ENCODE data around the gene STARD3NL. TPM values are rescaled to one million over a fixed set of nuclear protein-coding genes. Genes with fewer than 3 reads are reported as not detected.

Gene STARD3NL
- total RNA-seq, 4 donors from 2014 or later, result 7.0 to 11.9 (median 8.6) TPM

DNA sequence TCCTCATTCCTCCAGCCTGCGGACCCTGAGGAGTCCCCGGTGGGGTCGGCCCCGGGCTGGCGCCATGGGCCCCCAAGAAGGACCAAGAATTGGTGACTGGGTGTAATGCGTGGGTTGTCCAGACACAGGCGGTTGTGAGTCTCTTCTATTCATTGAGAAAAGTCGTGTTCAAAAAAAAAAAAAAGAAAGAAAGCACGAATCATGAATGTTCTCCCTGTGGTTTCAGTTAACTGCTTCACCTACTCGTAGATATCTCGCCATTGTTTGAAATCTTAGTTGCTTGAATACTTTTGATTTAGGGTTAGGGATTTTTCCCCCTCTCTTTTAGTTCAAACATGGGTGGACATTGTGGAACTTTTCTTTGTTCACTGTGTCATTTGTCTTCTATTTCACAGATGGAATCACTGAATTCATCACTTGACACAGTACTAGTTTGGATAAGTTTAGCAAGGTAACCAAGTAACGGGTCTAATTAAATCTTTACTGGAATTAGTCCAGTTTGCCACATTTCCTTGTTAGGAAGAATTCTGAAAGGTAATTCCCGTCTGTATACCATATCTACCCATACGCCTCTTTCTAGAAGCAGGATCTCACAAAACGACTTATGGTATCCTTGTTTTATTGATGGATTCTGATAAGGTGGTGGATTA lies 775 bp downstream of the STARD3NL start:
- whole genome bisulfite sequencing, 2 donors, result 7 to 9% methylated on average over 10 to 15 of the region's 15 CpGs
- peak overlapping the region; percentile 64 for H3K4me3 ChIP-seq (ENCODE audit: low read depth, poor library complexity, severe bottlenecking)
- intact Hi-C loops (cut with DNase I; ENCODE audit: low total_unique reads), result no loop called here
- TF ChIP-seq, protein P1, sequence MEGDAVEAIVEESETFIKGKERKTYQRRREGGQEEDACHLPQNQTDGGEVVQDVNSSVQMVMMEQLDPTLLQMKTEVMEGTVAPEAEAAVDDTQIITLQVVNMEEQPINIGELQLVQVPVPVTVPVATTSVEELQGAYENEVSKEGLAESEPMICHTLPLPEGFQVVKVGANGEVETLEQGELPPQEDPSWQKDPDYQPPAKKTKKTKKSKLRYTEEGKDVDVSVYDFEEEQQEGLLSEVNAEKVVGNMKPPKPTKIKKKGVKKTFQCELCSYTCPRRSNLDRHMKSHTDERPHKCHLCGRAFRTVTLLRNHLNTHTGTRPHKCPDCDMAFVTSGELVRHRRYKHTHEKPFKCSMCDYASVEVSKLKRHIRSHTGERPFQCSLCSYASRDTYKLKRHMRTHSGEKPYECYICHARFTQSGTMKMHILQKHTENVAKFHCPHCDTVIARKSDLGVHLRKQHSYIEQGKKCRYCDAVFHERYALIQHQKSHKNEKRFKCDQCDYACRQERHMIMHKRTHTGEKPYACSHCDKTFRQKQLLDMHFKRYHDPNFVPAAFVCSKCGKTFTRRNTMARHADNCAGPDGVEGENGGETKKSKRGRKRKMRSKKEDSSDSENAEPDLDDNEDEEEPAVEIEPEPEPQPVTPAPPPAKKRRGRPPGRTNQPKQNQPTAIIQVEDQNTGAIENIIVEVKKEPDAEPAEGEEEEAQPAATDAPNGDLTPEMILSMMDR (IDR thresholded peaks at IDR 0.05), result no peak
- no peak for DNase-seq (ENCODE audit: low spot score in 2 of 2)

DNA sequence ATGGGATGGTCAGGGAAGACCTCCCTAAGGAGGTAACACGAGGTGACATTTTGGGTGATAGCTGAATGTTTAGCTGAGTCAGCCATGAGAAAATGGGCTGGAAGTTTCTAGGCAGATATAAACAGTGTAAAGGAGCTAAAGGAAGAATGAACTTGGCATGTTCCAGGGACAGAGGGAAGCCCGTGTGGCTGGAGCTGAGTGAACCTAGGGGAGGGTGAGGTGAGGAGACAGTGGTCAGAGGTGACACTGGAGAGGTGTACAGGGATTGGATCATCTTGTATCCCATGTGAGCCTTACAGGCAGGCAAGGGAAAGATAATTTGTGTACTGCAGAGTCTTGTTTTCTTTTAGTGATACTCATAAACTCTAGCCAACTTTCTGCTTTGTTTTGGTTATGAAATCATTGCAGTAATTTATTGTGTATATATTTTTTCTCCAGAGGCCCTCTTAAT lies 1.8 kb downstream of the STARD3NL start:
- H3K4me3 ChIP-seq (ENCODE audit: low read depth, poor library complexity, severe bottlenecking), result no peak overlapping the region

DNA sequence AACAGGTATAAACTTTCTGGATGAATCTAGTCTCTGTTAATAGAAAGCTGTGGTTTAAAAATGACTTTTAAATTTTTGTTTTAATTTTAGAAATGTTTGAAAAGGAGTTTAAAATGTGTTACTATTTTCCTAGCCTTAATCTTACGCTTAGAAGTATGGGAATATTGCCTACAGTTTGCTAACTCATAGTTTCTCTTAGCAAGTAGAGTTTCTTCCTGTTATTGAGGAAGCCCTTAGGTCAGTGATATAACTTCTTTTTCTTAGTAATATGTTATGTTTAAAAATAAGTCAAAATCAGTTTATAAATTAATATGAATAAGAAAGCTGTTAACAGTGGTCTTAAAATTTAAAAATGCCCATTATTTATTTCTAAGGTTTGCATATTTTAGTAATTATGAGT lies 3.1 kb downstream of the STARD3NL start:
- DNase-seq (ENCODE audit: low spot score in 2 of 2), result no peak
- 80 to 91% methylated on average over 1 of the region's 1 CpG for WGBS, 2 donors
- H3K4me3 ChIP-seq (ENCODE audit: low read depth, poor library complexity, severe bottlenecking), result no peak overlapping the region
- no peak for TF ChIP-seq POLR2A (IDR thresholded peaks at IDR 0.05)
- TF ChIP-seq, protein P1 (IDR thresholded peaks at IDR 0.05), result no peak
- intact Hi-C loops (cut with DNase I; ENCODE audit: low total_unique reads), result no loop called here

More for the DNA sequence above, 1.8 kb downstream of the STARD3NL start:
- 7 to 15% methylated on average over 2 of the region's 2 CpGs for WGBS, 2 donors
- TF ChIP-seq, protein P1 (IDR thresholded peaks at IDR 0.05), result no peak
- TF ChIP-seq POLR2A (IDR thresholded peaks at IDR 0.05), result no peak
- intact Hi-C loops (cut with DNase I; ENCODE audit: low total_unique reads), result no loop called here
- no peak for DNase-seq (ENCODE audit: low spot score in 2 of 2)

DNA sequence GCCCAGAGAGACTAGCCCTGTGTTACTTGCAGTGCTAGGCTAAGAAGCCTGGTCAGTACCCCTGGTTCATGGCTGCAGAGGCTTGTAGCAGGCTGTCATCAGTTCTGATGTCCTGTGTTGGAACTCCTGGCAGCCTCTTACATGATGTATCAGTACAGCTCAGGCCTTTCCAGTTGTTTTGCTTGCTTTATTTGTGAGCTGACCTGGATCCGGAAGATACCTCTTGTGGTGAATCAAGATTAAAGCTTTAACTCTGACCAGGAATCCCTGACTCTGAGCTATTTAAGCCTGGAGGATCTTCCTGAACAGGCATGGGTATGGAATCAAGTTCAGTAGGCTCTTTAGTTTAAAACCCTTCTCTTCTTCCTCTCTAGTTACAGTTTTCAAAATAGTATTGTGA lies 4.4 kb downstream of the STARD3NL start:
- no peak for TF ChIP-seq POLR2A (IDR thresholded peaks at IDR 0.05)
- TF ChIP-seq, protein P1 (IDR thresholded peaks at IDR 0.05), result no peak
- no peak overlapping the region for H3K4me3 ChIP-seq (ENCODE audit: low read depth, poor library complexity, severe bottlenecking)
- WGBS, 2 donors, result 88 to 96% methylated on average over 1 of the region's 1 CpG
- intact Hi-C loops (cut with DNase I; ENCODE audit: low total_unique reads), result no loop called here
- no peak for DNase-seq (ENCODE audit: low spot score in 2 of 2)

DNA sequence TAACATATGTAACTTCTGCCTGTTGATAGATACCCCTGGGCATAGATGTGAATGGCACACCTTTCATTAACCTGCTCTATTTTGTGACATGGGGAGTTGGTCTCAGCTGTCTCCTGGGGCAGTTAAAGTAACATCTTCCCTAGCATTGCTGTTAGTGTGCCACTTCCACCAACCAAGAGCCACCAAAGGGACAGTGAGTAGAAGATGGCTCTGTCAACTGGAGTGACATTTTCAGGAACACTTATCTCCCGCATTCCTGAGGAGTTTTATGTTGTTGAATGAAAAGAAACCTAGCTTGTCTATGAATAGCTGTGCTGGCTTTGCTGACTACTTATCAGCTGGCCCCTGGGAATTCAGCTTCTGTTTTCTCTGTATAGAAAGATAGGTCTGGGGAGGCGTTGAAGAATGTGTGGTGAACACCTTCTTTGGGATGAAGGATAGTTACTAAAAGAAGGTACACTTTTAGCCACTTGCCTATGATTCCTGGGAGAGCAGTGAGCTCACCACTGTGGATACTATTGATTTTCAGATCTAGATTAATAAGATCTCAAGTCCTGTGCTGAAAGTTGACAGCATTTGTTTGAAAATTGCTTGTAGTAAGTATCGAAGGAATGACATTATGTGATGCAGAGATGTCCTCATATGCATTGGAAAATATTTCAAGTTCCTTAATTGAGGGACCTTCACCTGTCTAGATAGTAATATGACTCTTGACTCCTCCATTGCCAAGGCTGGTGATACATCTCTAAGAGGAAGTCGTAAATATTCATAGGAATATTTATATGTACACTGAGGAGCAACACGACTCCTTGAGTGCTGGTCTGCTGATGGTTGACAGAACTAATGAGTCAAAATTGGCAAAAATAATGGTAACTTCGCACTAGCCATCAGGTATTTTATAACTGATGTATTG lies 7.6 kb downstream of the STARD3NL start:
- WGBS, 2 donors, result 83 to 85% methylated on average over 6 of the region's 6 CpGs
- intact Hi-C loops (cut with DNase I; ENCODE audit: low total_unique reads), result no loop called here
- no peak overlapping the region for H3K4me3 ChIP-seq (ENCODE audit: low read depth, poor library complexity, severe bottlenecking)
- TF ChIP-seq POLR2A (IDR thresholded peaks at IDR 0.05), result no peak
- TF ChIP-seq, protein P1 (IDR thresholded peaks at IDR 0.05), result no peak
- DNase-seq (ENCODE audit: low spot score in 2 of 2), result no peak
